Mesenchymal stem cell (in vitro differentiated cells and primary cell): Measurements from ENCODE around the gene RPL37.

Experiments used
- DNase-seq: peaks from one replicate; pipeline ENCODE4 v3.0.0-alpha.2; 2013
- H2AFZ ChIP-seq: one replicate; pipeline ENCODE4 v1.6.1; 2013; ENCODE audit warnings: low read depth, mild to moderate bottlenecking, control low read depth, inconsistent platforms, low read length, moderate library complexity
- H2AK5ac ChIP-seq: 2 replicates; pipeline ENCODE4 v1.6.1; 2013; ENCODE audit warnings: low read length, moderate library complexity, mild to moderate bottlenecking, inconsistent platforms; ENCODE audit not compliant: severe bottlenecking
- H2BK120ac ChIP-seq: one replicate; pipeline ENCODE4 v1.6.1; 2013; ENCODE audit warnings: low read depth, mild to moderate bottlenecking, inconsistent platforms, low read length, moderate library complexity
- H2BK12ac ChIP-seq, 2 experiments: one replicate each; pipeline ENCODE4 v1.6.1; 2013; ENCODE audit warnings: inconsistent platforms in 2 of 2, low read length in 2 of 2, mild to moderate bottlenecking in 2 of 2, moderate library complexity in 2 of 2, control low read depth in 1 of 2
- H2BK15ac ChIP-seq: one replicate; pipeline ENCODE4 v1.6.1; 2013; ENCODE audit warnings: mild to moderate bottlenecking, low read depth, inconsistent platforms; ENCODE audit not compliant: poor library complexity, severe bottlenecking
- H2BK5ac ChIP-seq: 2 replicates; pipeline ENCODE4 v1.6.1; 2013; ENCODE audit warnings: low read depth, mild to moderate bottlenecking, low read length, control low read depth, inconsistent platforms; ENCODE audit not compliant: poor library complexity, severe bottlenecking
- H3K14ac ChIP-seq, 2 experiments: one replicate each; pipeline ENCODE4 v1.6.1; 2013; ENCODE audit warnings: inconsistent platforms in 2 of 2, low read length in 2 of 2, control low read depth in 1 of 2, mild to moderate bottlenecking in 1 of 2, moderate library complexity in 1 of 2
- H3K18ac ChIP-seq, 2 experiments: one replicate each; pipeline ENCODE4 v1.6.1; 2013; ENCODE audit warnings: inconsistent platforms in 2 of 2, low read length in 2 of 2, control low read depth in 1 of 2, low read depth in 1 of 2, mild to moderate bottlenecking in 1 of 2
- H3K23ac ChIP-seq, 2 experiments: one replicate each; pipeline ENCODE4 v1.6.1; 2013; ENCODE audit warnings: inconsistent platforms in 2 of 2, low read length in 2 of 2, mild to moderate bottlenecking in 2 of 2, moderate library complexity in 2 of 2, control low read depth in 1 of 2
- H3K27ac ChIP-seq: 2 replicates; pipeline ENCODE4 v1.5.1; 2013; ENCODE audit warnings: mild to moderate bottlenecking, moderate library complexity, low read length, control low read depth, inconsistent platforms; ENCODE audit not compliant: poor library complexity, severe bottlenecking
- H3K27me3 ChIP-seq, 2 experiments: 2 replicates each; pipeline versions ENCODE4 v1.6.1 to v1.7.0; 2013; ENCODE audit warnings: low read length in 2 of 2, mild to moderate bottlenecking in 2 of 2, moderate library complexity in 2 of 2, control low read depth in 1 of 2, inconsistent platforms in 1 of 2; ENCODE audit not compliant: control insufficient read depth in 1 of 2, insufficient read depth in 1 of 2
- H3K36me3 ChIP-seq, 2 experiments: 2 replicates each; pipeline versions ENCODE4 v1.6.1 to v1.7.0; 2013; ENCODE audit warnings: low read length in 2 of 2, control low read depth in 1 of 2, inconsistent platforms in 1 of 2, low read depth in 1 of 2, mild to moderate bottlenecking in 1 of 2; ENCODE audit not compliant: insufficient read depth in 2 of 2, control insufficient read depth in 1 of 2
- H3K4ac ChIP-seq, 2 experiments: one replicate each; pipeline ENCODE4 v1.6.1; 2013; ENCODE audit warnings: inconsistent platforms in 2 of 2, low read length in 2 of 2, mild to moderate bottlenecking in 2 of 2, moderate library complexity in 2 of 2, control low read depth in 1 of 2, low read depth in 1 of 2
- H3K4me1 ChIP-seq: 2 replicates; pipeline ENCODE4 v1.6.1; 2013; ENCODE audit warnings: low read depth, low read length, control low read depth; ENCODE audit not compliant: control insufficient read depth, insufficient read depth
- H3K4me2 ChIP-seq: 2 replicates; pipeline ENCODE4 v1.6.1; 2013; ENCODE audit warnings: low read length, mild to moderate bottlenecking, inconsistent platforms; ENCODE audit not compliant: poor library complexity, severe bottlenecking
- H3K4me3 ChIP-seq, 2 experiments: 2 replicates each; pipeline versions ENCODE4 v1.5.1 to v1.7.0; 2013; ENCODE audit warnings: low read length in 2 of 2, mild to moderate bottlenecking in 2 of 2, control low read depth in 1 of 2, low read depth in 1 of 2; ENCODE audit not compliant: insufficient read depth in 1 of 2
- H3K79me1 ChIP-seq: replicated peaks from 2 replicates; pipeline ENCODE4 v1.6.1; 2013; ENCODE audit warnings: mild to moderate bottlenecking, control low read depth, low read length, inconsistent platforms; ENCODE audit not compliant: poor library complexity, severe bottlenecking
- H3K9ac ChIP-seq: 2 replicates; pipeline ENCODE4 v1.7.0; 2013; ENCODE audit warnings: mild to moderate bottlenecking, low read length, moderate library complexity
- H3K9me3 ChIP-seq: 2 replicates; pipeline ENCODE4 v1.7.0; 2013; ENCODE audit warnings: mild to moderate bottlenecking, low read length; ENCODE audit not compliant: control insufficient read depth
- H4K8ac ChIP-seq: one replicate; pipeline ENCODE4 v1.6.1; 2013; ENCODE audit warnings: inconsistent platforms, mild to moderate bottlenecking, low read length, moderate library complexity
- H4K91ac ChIP-seq: one replicate; pipeline ENCODE4 v1.6.1; 2013; ENCODE audit warnings: mild to moderate bottlenecking, low read length, inconsistent platforms
- WGBS: methylation state at CpG from one replicate; pipeline ENCODE4 v1.1.7; 2013; ENCODE audit warnings: mixed read lengths; 5-methylcytosine and 5-hydroxymethylcytosine counted together

RPL37 gene

DNA sequence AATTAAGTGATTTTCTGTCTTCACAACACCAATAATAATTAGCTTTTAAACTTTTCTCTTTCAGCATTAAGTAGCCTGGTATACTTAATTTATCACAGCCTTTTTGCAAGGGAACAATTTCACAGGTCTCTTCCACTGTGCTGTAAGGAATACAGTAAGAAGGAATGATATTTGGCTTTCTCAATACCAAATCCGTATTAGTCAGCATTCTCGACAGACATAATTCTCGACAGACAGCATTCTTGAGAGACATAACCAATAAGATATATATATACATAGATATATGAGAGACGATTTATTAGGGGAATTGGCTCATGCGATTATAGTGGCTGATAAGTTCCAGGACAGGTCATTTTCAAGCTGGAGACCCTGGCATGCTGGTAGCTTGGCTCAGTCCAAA lies 54.8 kb downstream of the RPL37 start:
- no peak overlapping the region for H3K4ac ChIP-seq
- no peak overlapping the region for H3K4me3 ChIP-seq
- H3K4me1 ChIP-seq: no peaks in the 10 kb centered on the region
- H3K9ac ChIP-seq: no peak overlapping the region
- no peak overlapping the region for H2BK12ac ChIP-seq
- H3K23ac ChIP-seq: no peak overlapping the region
- no peak overlapping the region for H3K14ac ChIP-seq
- H3K79me1 ChIP-seq: peaks cover 5% of the 10 kb centered on the region
- no peaks in the 10 kb centered on the region for H3K9me3 ChIP-seq
- H3K18ac ChIP-seq: no peak overlapping the region
- H3K27ac ChIP-seq: no peak overlapping the region
- H2BK120ac ChIP-seq: no peak overlapping the region
- peaks cover 0 to 17% of the 10 kb centered on the region in 2 experiments for H3K36me3 ChIP-seq
- H3K27me3 ChIP-seq: no peaks in the 10 kb centered on the region
- H4K91ac ChIP-seq: no peak overlapping the region
- WGBS: 93% methylated on average over 2 of the region's 5 CpGs
- H2AK5ac ChIP-seq: no peak overlapping the region
- no peak overlapping the region for H2BK5ac ChIP-seq
- no peak overlapping the region for H2BK15ac ChIP-seq
- no peak overlapping the region for H2AFZ ChIP-seq
- H4K8ac ChIP-seq: no peak overlapping the region
- H3K4me2 ChIP-seq: no peak overlapping the region
- DNase-seq: no peak

GRCh38 chr5:40779561-40779960 lies 55.5 kb downstream of the RPL37 start:
- no peak overlapping the region for H2BK15ac ChIP-seq
- H3K4me2 ChIP-seq: no peak overlapping the region
- H4K8ac ChIP-seq: no peak overlapping the region
- 92% methylated on average over 5 of the region's 6 CpGs for WGBS
- no peak overlapping the region for H3K9ac ChIP-seq
- no peak overlapping the region for H2AFZ ChIP-seq
- no peak overlapping the region for H2AK5ac ChIP-seq
- H2BK12ac ChIP-seq: no peak overlapping the region
- H3K18ac ChIP-seq: no peak overlapping the region
- H3K4me1 ChIP-seq: no peaks in the 10 kb centered on the region
- no peak overlapping the region for H3K4me3 ChIP-seq
- H2BK120ac ChIP-seq: no peak overlapping the region
- H3K27me3 ChIP-seq: no peaks in the 10 kb centered on the region
- no peak overlapping the region for H3K4ac ChIP-seq
- no peak overlapping the region for H3K14ac ChIP-seq
- H4K91ac ChIP-seq: no peak overlapping the region
- H3K27ac ChIP-seq: no peak overlapping the region
- peaks cover 0 to 23% of the 10 kb centered on the region in 2 experiments for H3K36me3 ChIP-seq
- DNase-seq: no peak
- H2BK5ac ChIP-seq: no peak overlapping the region
- H3K79me1 ChIP-seq: peaks cover 5% of the 10 kb centered on the region
- H3K23ac ChIP-seq: no peak overlapping the region
- H3K9me3 ChIP-seq: no peaks in the 10 kb centered on the region

GRCh38 chr5:40778133-40778532 lies 56.9 kb downstream of the RPL37 start:
- no peak overlapping the region for H4K8ac ChIP-seq
- no peaks in the 10 kb centered on the region for H3K4me1 ChIP-seq
- no CpG with 5 or more reads among the region's 1 CpG for WGBS
- DNase-seq: no peak
- H3K36me3 ChIP-seq: peaks cover 0 to 37% of the 10 kb centered on the region in 2 experiments
- H3K79me1 ChIP-seq: peaks cover 8% of the 10 kb centered on the region
- no peaks in the 10 kb centered on the region for H3K9me3 ChIP-seq
- no peak overlapping the region for H4K91ac ChIP-seq
- H3K27ac ChIP-seq: no peak overlapping the region
- no peak overlapping the region for H2BK120ac ChIP-seq
- no peak overlapping the region for H2AFZ ChIP-seq
- no peak overlapping the region for H3K4ac ChIP-seq
- H2BK12ac ChIP-seq: no peak overlapping the region
- H3K23ac ChIP-seq: no peak overlapping the region
- no peak overlapping the region for H3K14ac ChIP-seq
- no peak overlapping the region for H3K4me3 ChIP-seq
- H3K9ac ChIP-seq: no peak overlapping the region
- no peak overlapping the region for H2BK15ac ChIP-seq
- H3K27me3 ChIP-seq: no peaks in the 10 kb centered on the region
- no peak overlapping the region for H3K4me2 ChIP-seq
- H2AK5ac ChIP-seq: no peak overlapping the region
- H3K18ac ChIP-seq: no peak overlapping the region
- H2BK5ac ChIP-seq: no peak overlapping the region

GRCh38 chr5:40776658-40776977 lies 58.4 kb downstream of the RPL37 start:
- Histone ChIP-seq H2BK15ac (no peak overlapping the region), H3K4me1 (peaks cover 3% of the 10 kb centered on the region), H3K36me3 (peaks cover 2 to 52% of the 10 kb centered on the region in 2 experiments), H2AFZ (no peak overlapping the region), H2BK12ac (no peak overlapping the region), H2BK5ac (no peak overlapping the region), H3K27ac (no peak overlapping the region), H2AK5ac (no peak overlapping the region), H2BK120ac (no peak overlapping the region), H3K18ac (no peak overlapping the region), H3K23ac (no peak overlapping the region), H3K9ac (no peak overlapping the region), H3K4me2 (no peak overlapping the region), H4K8ac (no peak overlapping the region), H3K9me3 (no peaks in the 10 kb centered on the region), H3K4ac (no peak overlapping the region), H3K14ac (no peak overlapping the region), H4K91ac (no peak overlapping the region), H3K79me1 (peaks cover 9% of the 10 kb centered on the region), H3K4me3 (no peak overlapping the region), H3K27me3 (no peaks in the 10 kb centered on the region)
- WGBS: 100% methylated on average over 1 of the region's 1 CpG
- no peak for DNase-seq
